ENCODE results near the gene ABHD17B. TPM values are rescaled to one million over a fixed set of nuclear protein-coding genes. Genes with fewer than 3 reads are reported as not detected.
A peak's percentile ranks its signal among the peaks of the same experiment; 100 is the strongest.
"Not testable (repeated sequence)": the region's sequence is repeated elsewhere in the genome, so short reads cannot be mapped to it uniquely, and the experiment has no call there.

Gene ABHD17B
- total and polyA plus RNA-seq, 7 donors = 8.4 to 68.3 (median 16.1) TPM

DNA sequence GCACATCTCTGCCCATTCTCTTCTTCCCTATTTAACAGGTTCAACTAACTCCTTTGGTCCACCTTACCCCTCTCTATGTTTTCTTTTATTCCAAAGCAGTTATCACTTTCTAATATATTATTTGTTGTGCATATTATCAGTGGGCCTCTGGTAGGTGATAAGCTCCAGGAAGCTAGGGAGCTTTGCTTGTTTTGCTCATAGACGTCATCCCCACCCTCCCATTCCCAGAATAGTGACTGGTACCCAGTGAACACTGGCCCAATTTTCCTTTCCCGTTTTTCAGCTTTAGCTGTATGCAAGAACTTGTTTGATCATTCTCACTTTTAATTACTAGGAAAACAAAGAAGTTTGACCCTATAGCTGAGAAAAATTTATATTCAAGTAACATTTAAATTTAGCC is 6.9 kb downstream of the ABHD17B start:
- Histone ChIP-seq H3K4me3 (no peak overlapping the region), H3K27me3 (ENCODE audit: insufficient read depth in 3 of 3, low read length in 2 of 3) (no peaks in the 10 kb centered on the region), H3K27ac (no peak overlapping the region), H3K36me3 (ENCODE audit: insufficient read depth in 1 of 2, low read depth in 1 of 2) (no peaks in the 10 kb centered on the region), H3K4me1 (peaks cover 72% of the 10 kb centered on the region), H3K9me3 (no peaks in the 10 kb centered on the region)
- TF ChIP-seq, protein P1, sequence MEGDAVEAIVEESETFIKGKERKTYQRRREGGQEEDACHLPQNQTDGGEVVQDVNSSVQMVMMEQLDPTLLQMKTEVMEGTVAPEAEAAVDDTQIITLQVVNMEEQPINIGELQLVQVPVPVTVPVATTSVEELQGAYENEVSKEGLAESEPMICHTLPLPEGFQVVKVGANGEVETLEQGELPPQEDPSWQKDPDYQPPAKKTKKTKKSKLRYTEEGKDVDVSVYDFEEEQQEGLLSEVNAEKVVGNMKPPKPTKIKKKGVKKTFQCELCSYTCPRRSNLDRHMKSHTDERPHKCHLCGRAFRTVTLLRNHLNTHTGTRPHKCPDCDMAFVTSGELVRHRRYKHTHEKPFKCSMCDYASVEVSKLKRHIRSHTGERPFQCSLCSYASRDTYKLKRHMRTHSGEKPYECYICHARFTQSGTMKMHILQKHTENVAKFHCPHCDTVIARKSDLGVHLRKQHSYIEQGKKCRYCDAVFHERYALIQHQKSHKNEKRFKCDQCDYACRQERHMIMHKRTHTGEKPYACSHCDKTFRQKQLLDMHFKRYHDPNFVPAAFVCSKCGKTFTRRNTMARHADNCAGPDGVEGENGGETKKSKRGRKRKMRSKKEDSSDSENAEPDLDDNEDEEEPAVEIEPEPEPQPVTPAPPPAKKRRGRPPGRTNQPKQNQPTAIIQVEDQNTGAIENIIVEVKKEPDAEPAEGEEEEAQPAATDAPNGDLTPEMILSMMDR (IDR thresholded peaks at IDR 0.05) = no peak
- DNase-seq = no peak
- WGBS, 3 donors = 20 to 30% (median 22%) methylated on average over 2 of the region's 2 CpGs
- peak in 1 of 4 donors; percentile 39 for ATAC-seq
- intact Hi-C loops (cut with DNase I) = no loop called here

DNA sequence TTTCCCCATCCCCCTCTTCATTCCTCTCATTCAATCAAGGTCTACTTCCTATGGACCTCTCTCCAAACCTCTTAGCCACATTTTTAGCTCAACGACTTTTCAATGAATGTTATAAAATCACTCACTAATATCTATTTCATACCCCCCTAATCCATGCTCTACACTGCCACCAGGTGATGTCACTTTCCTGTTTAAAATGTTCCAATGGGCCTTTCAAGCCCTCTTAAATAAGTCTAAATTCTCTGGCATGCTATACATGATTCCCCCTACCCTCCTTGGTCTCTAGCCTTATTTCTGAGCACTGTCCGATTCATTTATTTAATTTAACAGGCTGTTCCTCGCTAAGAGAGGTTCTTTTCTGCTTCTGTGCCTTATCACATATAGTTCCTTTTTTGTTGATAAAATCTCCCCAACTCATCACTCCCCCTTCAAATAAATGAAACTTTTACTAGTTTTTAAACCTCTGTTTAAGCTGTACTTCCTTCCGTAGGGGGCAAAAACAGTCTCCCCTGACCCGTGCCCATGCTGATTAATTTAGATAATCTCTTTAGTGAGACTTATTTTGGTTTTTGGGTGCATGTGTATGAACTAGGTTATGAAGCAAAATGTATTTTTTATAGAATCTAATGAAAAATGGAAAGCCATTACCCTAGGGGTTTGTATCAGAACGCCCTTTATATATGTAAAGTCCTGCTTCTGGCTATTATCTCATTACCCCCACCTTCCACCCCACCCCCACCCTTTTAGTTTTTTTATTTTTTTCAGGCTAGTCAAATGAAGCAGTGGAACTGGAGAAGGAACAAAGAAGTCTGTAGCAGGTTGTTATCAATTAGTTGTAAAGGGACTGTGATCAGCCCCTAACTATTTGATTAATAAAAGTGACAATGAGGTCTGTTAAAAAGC is 9.0 kb downstream of the ABHD17B start:
- TF ChIP-seq, protein P1 (IDR thresholded peaks at IDR 0.05) = no peak
- ATAC-seq (no peak), DNase-seq (no peak)
- Histone ChIP-seq H3K36me3 (ENCODE audit: insufficient read depth in 1 of 2, low read depth in 1 of 2) (no peaks in the 10 kb centered on the region), H3K9me3 (no peaks in the 10 kb centered on the region), H3K4me1 (peaks cover 66% of the 10 kb centered on the region), H3K27ac (no peak overlapping the region), H3K4me3 (no peak overlapping the region), H3K27me3 (ENCODE audit: insufficient read depth in 3 of 3, low read length in 2 of 3) (no peaks in the 10 kb centered on the region)
- 56 to 66% (median 62%) methylated on average over 6 of the region's 6 CpGs for WGBS, 3 donors
- intact Hi-C loops (cut with DNase I) = no loop called here

DNA sequence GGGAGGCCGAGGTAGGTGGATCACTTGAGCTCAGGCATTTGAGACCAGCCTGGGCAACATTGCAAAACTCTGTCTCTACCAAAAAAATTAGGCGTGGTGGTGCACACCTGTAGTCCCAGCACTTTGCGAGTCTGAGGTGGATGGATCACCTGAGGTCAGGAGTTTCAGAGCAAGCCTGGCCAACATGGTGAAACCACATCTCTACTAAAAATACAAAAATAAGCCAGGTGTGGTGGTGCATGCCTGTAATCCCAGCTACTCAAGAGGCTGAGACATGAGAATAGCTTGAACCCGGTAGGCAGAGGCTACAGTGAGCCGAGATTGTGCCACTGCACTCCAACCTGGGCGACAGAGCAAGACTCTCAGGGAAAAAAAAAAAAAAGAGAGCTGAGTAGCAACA is 12.2 kb downstream of the ABHD17B start:
- WGBS, 3 donors = 87 to 96% (median 92%) methylated on average over 6 of the region's 6 CpGs
- H3K27ac ChIP-seq; DNase-seq; H3K4me3 ChIP-seq; H3K36me3 ChIP-seq (ENCODE audit: insufficient read depth in 1 of 2, low read depth in 1 of 2); ATAC-seq; H3K9me3 ChIP-seq; H3K27me3 ChIP-seq (ENCODE audit: insufficient read depth in 3 of 3, low read length in 2 of 3): not testable (repeated sequence)
- H3K4me1 ChIP-seq = peaks cover 73% of the 10 kb centered on the region
- intact Hi-C loops (cut with DNase I) = loop anchor here in 1 of 2 donors (2.0 kb wide), 1 partner anchor 24 kb away; no protein-coding TSS in a partner anchor

DNA sequence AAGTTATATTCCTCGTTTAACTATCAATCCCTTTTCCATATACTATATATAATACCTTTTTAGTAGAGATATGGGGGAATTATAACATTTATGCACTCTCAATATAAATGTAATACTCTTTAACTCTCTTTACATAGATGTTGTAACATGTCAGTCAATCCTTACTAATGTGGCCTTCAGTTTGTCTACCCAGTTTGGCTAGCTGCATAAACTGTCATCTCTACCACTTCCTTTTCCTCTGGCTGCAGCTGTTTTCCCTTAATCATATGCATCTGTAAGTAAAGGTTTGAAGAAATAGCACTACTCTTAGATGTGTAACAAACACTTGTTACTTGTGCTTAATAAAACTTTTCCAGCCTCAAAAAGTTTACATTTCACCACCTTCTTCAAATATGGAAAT is 13.4 kb downstream of the ABHD17B start:
- no peak for DNase-seq
- intact Hi-C loops (cut with DNase I) = no loop called here
- Histone ChIP-seq H3K27me3 (ENCODE audit: insufficient read depth in 3 of 3, low read length in 2 of 3) (no peaks in the 10 kb centered on the region), H3K36me3 (ENCODE audit: insufficient read depth in 1 of 2, low read depth in 1 of 2) (no peaks in the 10 kb centered on the region), H3K27ac (no peak overlapping the region), H3K4me1 (peaks cover 62% of the 10 kb centered on the region), H3K9me3 (no peaks in the 10 kb centered on the region), H3K4me3 (no peak overlapping the region)
- TF ChIP-seq, protein P1 (IDR thresholded peaks at IDR 0.05) = no peak
- no peak for ATAC-seq
- 59 to 78% (median 77%) methylated on average over 1 of the region's 1 CpG for WGBS, 3 donors

DNA sequence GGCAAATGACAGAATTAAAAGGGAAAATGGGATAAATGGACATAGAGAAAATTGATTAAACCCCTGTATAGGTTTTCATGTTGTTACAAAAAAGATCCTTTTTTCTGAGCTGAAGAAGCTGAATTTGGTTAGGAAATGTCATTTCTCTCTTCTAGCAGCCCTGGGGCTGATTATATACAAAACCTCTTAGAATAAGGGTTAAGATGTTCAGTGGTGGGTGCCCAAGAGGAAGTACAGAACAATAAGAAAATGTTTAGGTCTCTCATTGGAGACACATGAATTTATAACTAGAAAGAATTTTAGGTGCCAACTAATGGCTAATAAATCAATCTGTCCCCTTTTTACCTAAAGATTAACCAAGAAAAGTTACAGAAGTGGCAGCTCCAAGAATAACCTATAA is 14.2 kb downstream of the ABHD17B start:
- no peak overlapping the region for H3K4me3 ChIP-seq
- ATAC-seq (no peak), DNase-seq (no peak)
- H3K9me3 ChIP-seq = no peaks in the 10 kb centered on the region
- H3K27me3 ChIP-seq (ENCODE audit: insufficient read depth in 3 of 3, low read length in 2 of 3) = no peaks in the 10 kb centered on the region
- no peak overlapping the region for H3K27ac ChIP-seq
- peaks cover 56% of the 10 kb centered on the region for H3K4me1 ChIP-seq
- intact Hi-C loops (cut with DNase I) = no loop called here
- TF ChIP-seq, protein P1 (IDR thresholded peaks at IDR 0.05) = no peak
- no peaks in the 10 kb centered on the region for H3K36me3 ChIP-seq (ENCODE audit: insufficient read depth in 1 of 2, low read depth in 1 of 2)
